GM21825 (cell line): Measurements from ENCODE around the gene SHLD1.
"Not testable (repeated sequence)": the region's sequence is repeated elsewhere in the genome, so short reads cannot be mapped to it uniquely, and the experiment has no call there.

Source experiments
- ATAC-seq: cut with Tn5 transposase; IDR thresholded peaks from one replicate; pipeline ENCODE4 v1.9.1; 2021; ENCODE audit warnings: mild to moderate bottlenecking, moderate library complexity; ENCODE audit not compliant: unreplicated experiment

The SHLD1 gene

GRCh38 chr20:5735845-5736510, 14.2 kb upstream of the SHLD1 start:
- ATAC-seq: no peak

- no peak for ATAC-seq
Measured at GRCh38 chr20:5737619-5737953, 12.6 kb upstream of the SHLD1 start.

- no peak for ATAC-seq
Measured at GRCh38 chr20:5737966-5738365, 12.2 kb upstream of the SHLD1 start.

GRCh38 chr20:5740643-5741042, 9.6 kb upstream of the SHLD1 start:
- ATAC-seq: not testable (repeated sequence)

- no peak for ATAC-seq
Measured at GRCh38 chr20:5741089-5741488, 9.1 kb upstream of the SHLD1 start.

GRCh38 chr20:5742041-5742440, 8.2 kb upstream of the SHLD1 start:
- no peak for ATAC-seq

- ATAC-seq: no peak
Measured at GRCh38 chr20:5745416-5746030, 4.7 kb upstream of the SHLD1 start.

GRCh38 chr20:5746064-5746463, 4.1 kb upstream of the SHLD1 start:
- no peak for ATAC-seq

- ATAC-seq: no peak
Measured at GRCh38 chr20:5748246-5748645, 2.0 kb upstream of the SHLD1 start.

- not testable (repeated sequence) for ATAC-seq
Measured at GRCh38 chr20:5749512-5749951, 669 bp upstream of the SHLD1 start.

- ATAC-seq: no peak
Measured at GRCh38 chr20:5751856-5752255, 1.7 kb downstream of the SHLD1 start.

- ATAC-seq: no peak
Measured at GRCh38 chr20:5753814-5754213, 3.6 kb downstream of the SHLD1 start.

GRCh38 chr20:5757949-5758348, 7.7 kb downstream of the SHLD1 start:
- no peak for ATAC-seq

GRCh38 chr20:5766085-5766764, 16.0 kb downstream of the SHLD1 start:
- ATAC-seq: no peak

- no peak for ATAC-seq
Measured at GRCh38 chr20:5767493-5768098, 17.4 kb downstream of the SHLD1 start.

- no peak for ATAC-seq
Measured at GRCh38 chr20:5770231-5770986, 20.2 kb downstream of the SHLD1 start.

- ATAC-seq: no peak
Measured at GRCh38 chr20:5770987-5771318, 20.8 kb downstream of the SHLD1 start.

- ATAC-seq: no peak
Measured at GRCh38 chr20:5772704-5773103, 22.5 kb downstream of the SHLD1 start.

GRCh38 chr20:5773589-5773988, 23.4 kb downstream of the SHLD1 start:
- no peak for ATAC-seq

GRCh38 chr20:5776077-5776476, 25.9 kb downstream of the SHLD1 start:
- no peak for ATAC-seq
